Stimulated activated effector memory CD8-positive, alpha-beta T cell treated with anti-CD3 and anti-CD28 coated beads, Interleukin-12 subunit alpha, Interleukin-12 subunit beta, amount 100 ng/mL, for 72 hours (primary cell): ENCODE data around the gene SPATA13.

Experiments
- ATAC-seq: fragments of 150-1000 bp; cut with Tn5 transposase; 2 replicates; pipeline ENCODE4 v1.10.0; 2021
- DNase-seq, 2 donors: peaks; one replicate each; pipeline ENCODE4 v3.0.0; 2021 to 2022; ENCODE audit warnings: low spot score in 2 of 2
- H3K27ac Mint-ChIP-seq: one replicate; pipeline ENCODE4 v1.8.0; 2022; ENCODE audit warnings: mild to moderate bottlenecking, mixed read lengths
- H3K36me3 Mint-ChIP-seq: one replicate; pipeline ENCODE4 v1.8.0; 2022; ENCODE audit warnings: mild to moderate bottlenecking, mixed read lengths
- H3K4me1 Mint-ChIP-seq: one replicate; pipeline ENCODE4 v1.8.0; 2022; ENCODE audit warnings: mixed read lengths
- H3K4me3 Mint-ChIP-seq: one replicate; pipeline ENCODE4 v1.8.0; 2022; ENCODE audit warnings: mild to moderate bottlenecking, mixed read lengths
- H3K9me3 Mint-ChIP-seq: one replicate; pipeline ENCODE4 v1.8.0; 2022; ENCODE audit warnings: mixed read lengths

SPATA13 gene

GRCh38 chr13:24131749-24132148, 28.8 kb upstream of the SPATA13 start:
- DNase-seq: no peak
- Mint-ChIP-seq H3K27ac (no peak overlapping the region), H3K4me1 (peaks cover 21% of the 10 kb centered on the region), H3K36me3 (no peaks in the 10 kb centered on the region), H3K4me3 (no peak overlapping the region), H3K9me3 (peaks cover 3% of the 10 kb centered on the region)
- no peak for ATAC-seq

GRCh38 chr13:24133021-24133795, 27.3 kb upstream of the SPATA13 start:
- peaks cover 3% of the 10 kb centered on the region for H3K9me3 Mint-ChIP-seq
- H3K4me1 Mint-ChIP-seq: peaks cover 11% of the 10 kb centered on the region
- no peak overlapping the region for H3K27ac Mint-ChIP-seq
- no peak for ATAC-seq
- no peaks in the 10 kb centered on the region for H3K36me3 Mint-ChIP-seq
- no peak overlapping the region for H3K4me3 Mint-ChIP-seq
- no peak for DNase-seq

- Mint-ChIP-seq H3K27ac (no peak overlapping the region), H3K4me3 (no peak overlapping the region), H3K9me3 (peaks cover 3% of the 10 kb centered on the region), H3K36me3 (no peaks in the 10 kb centered on the region), H3K4me1 (peaks cover 11% of the 10 kb centered on the region)
- ATAC-seq (no peak), DNase-seq (no peak)
Observed at GRCh38 chr13:24134231-24134630, 26.3 kb upstream of the SPATA13 start.

- no peak overlapping the region for H3K27ac Mint-ChIP-seq
- peaks cover 3% of the 10 kb centered on the region for H3K9me3 Mint-ChIP-seq
- H3K36me3 Mint-ChIP-seq: no peaks in the 10 kb centered on the region
- H3K4me3 Mint-ChIP-seq: no peak overlapping the region
- DNase-seq (no peak), ATAC-seq (no peak)
- peaks cover 11% of the 10 kb centered on the region for H3K4me1 Mint-ChIP-seq
Observed at GRCh38 chr13:24134757-24135156, 25.8 kb upstream of the SPATA13 start.

- Mint-ChIP-seq H3K36me3 (no peaks in the 10 kb centered on the region), H3K9me3 (peaks cover 3% of the 10 kb centered on the region), H3K4me1 (peaks cover 5% of the 10 kb centered on the region), H3K4me3 (no peak overlapping the region), H3K27ac (no peak overlapping the region)
- ATAC-seq (no peak), DNase-seq (no peak)
Observed at GRCh38 chr13:24135674-24136300, 24.7 kb upstream of the SPATA13 start.

- Mint-ChIP-seq H3K27ac (no peak overlapping the region), H3K36me3 (no peaks in the 10 kb centered on the region), H3K4me1 (no peaks in the 10 kb centered on the region), H3K4me3 (no peak overlapping the region), H3K9me3 (no peaks in the 10 kb centered on the region)
- DNase-seq: no peak
- ATAC-seq: no peak
Observed at GRCh38 chr13:24138911-24139310, 21.6 kb upstream of the SPATA13 start.

GRCh38 chr13:24141333-24141910, 19.1 kb upstream of the SPATA13 start:
- DNase-seq (no peak), ATAC-seq (no peak)
- Mint-ChIP-seq H3K4me1 (no peaks in the 10 kb centered on the region), H3K27ac (no peak overlapping the region), H3K9me3 (no peaks in the 10 kb centered on the region), H3K4me3 (no peak overlapping the region), H3K36me3 (no peaks in the 10 kb centered on the region)

- DNase-seq (no peak), ATAC-seq (no peak)
- Mint-ChIP-seq H3K27ac (no peak overlapping the region), H3K4me1 (peaks cover 2% of the 10 kb centered on the region), H3K36me3 (no peaks in the 10 kb centered on the region), H3K9me3 (no peaks in the 10 kb centered on the region), H3K4me3 (no peak overlapping the region)
Observed at GRCh38 chr13:24142453-24142852, 18.1 kb upstream of the SPATA13 start.

GRCh38 chr13:24142886-24143285, 17.6 kb upstream of the SPATA13 start:
- peaks cover 4% of the 10 kb centered on the region for H3K4me1 Mint-ChIP-seq
- no peak overlapping the region for H3K27ac Mint-ChIP-seq
- H3K9me3 Mint-ChIP-seq: no peaks in the 10 kb centered on the region
- H3K36me3 Mint-ChIP-seq: no peaks in the 10 kb centered on the region
- DNase-seq (no peak), ATAC-seq (no peak)
- no peak overlapping the region for H3K4me3 Mint-ChIP-seq

GRCh38 chr13:24145240-24145639, 15.3 kb upstream of the SPATA13 start:
- no peak for DNase-seq
- ATAC-seq: no peak
- peaks cover 15% of the 10 kb centered on the region for H3K4me1 Mint-ChIP-seq
- H3K9me3 Mint-ChIP-seq: no peaks in the 10 kb centered on the region
- H3K36me3 Mint-ChIP-seq: no peaks in the 10 kb centered on the region
- H3K4me3 Mint-ChIP-seq: no peak overlapping the region
- no peak overlapping the region for H3K27ac Mint-ChIP-seq

GRCh38 chr13:24145674-24146073, 14.8 kb upstream of the SPATA13 start:
- ATAC-seq (no peak), DNase-seq (no peak)
- Mint-ChIP-seq H3K36me3 (no peaks in the 10 kb centered on the region), H3K4me1 (peaks cover 15% of the 10 kb centered on the region), H3K9me3 (no peaks in the 10 kb centered on the region), H3K4me3 (no peak overlapping the region), H3K27ac (no peak overlapping the region)

GRCh38 chr13:24146961-24147569, 13.5 kb upstream of the SPATA13 start:
- H3K27ac Mint-ChIP-seq: no peak overlapping the region
- H3K4me1 Mint-ChIP-seq: peaks cover 15% of the 10 kb centered on the region
- H3K9me3 Mint-ChIP-seq: no peaks in the 10 kb centered on the region
- ATAC-seq: peak; percentile 60
- H3K36me3 Mint-ChIP-seq: no peaks in the 10 kb centered on the region
- H3K4me3 Mint-ChIP-seq: no peak overlapping the region
- no peak for DNase-seq

- ATAC-seq: no peak
- Mint-ChIP-seq H3K36me3 (no peaks in the 10 kb centered on the region), H3K4me1 (peaks cover 15% of the 10 kb centered on the region), H3K9me3 (no peaks in the 10 kb centered on the region), H3K27ac (no peak overlapping the region), H3K4me3 (no peak overlapping the region)
- DNase-seq: no peak
Observed at GRCh38 chr13:24147570-24147963, 13.0 kb upstream of the SPATA13 start.

GRCh38 chr13:24148414-24149235, 11.9 kb upstream of the SPATA13 start:
- peak; percentile 74 for ATAC-seq
- H3K4me3 Mint-ChIP-seq: no peak overlapping the region
- no peak overlapping the region for H3K27ac Mint-ChIP-seq
- H3K4me1 Mint-ChIP-seq: peaks cover 15% of the 10 kb centered on the region
- no peaks in the 10 kb centered on the region for H3K36me3 Mint-ChIP-seq
- no peaks in the 10 kb centered on the region for H3K9me3 Mint-ChIP-seq
- no peak for DNase-seq
